Esophagus squamous epithelium (tissue), 4 donors: Measurements from ENCODE around the gene CDC42BPG.
A peak's percentile ranks its signal among the peaks of the same experiment; 100 is the strongest.

ENCODE experiments used
- CTCF ChIP-seq, 6 experiments: fragments of 450-650 bp in 4 of 6; fragments of 200-600 bp in 2 of 6; sonication (generic) in 2 of 6; IDR thresholded peaks; one replicate each; pipeline ENCODE4 v1.5.1; 2016 to 2019; ENCODE audit warnings: antibody characterized with exemption in 6 of 6, mild to moderate bottlenecking in 4 of 6, moderate library complexity in 4 of 6
- POLR2A ChIP-seq, 4 donors: fragments of 450-650 bp; IDR thresholded peaks; one replicate each; pipeline ENCODE4 v1.6.1; 2017; ENCODE audit warnings: antibody characterized with exemption in 4 of 4, mild to moderate bottlenecking in 4 of 4, moderate library complexity in 3 of 4

- TF ChIP-seq CTCF (IDR thresholded peaks at IDR 0.05): peak in 1 of 6 experiments; percentile 11
- TF ChIP-seq POLR2A (IDR thresholded peaks at IDR 0.05): no peak
Measured at GRCh38 chr11:64854534-64855502, 10.4 kb upstream of the CDC42BPG start.
